H1 (cell line): ENCODE data around the gene GRAMD4. TPM values are rescaled to one million over a fixed set of nuclear protein-coding genes. Genes with fewer than 3 reads are reported as not detected.

Experiments
- CTCF ChIA-PET: fragments of 300-600 bp; sonication (Branson Sonifier 250); formaldehyde crosslinking; loops from one replicate; lab custom pipeline; 2021; ENCODE audit not compliant: partially characterized antibody; lab: Charles Lee
- POLR2A ChIA-PET: fragments of 300-600 bp; sonication (Branson Sonifier 250); formaldehyde crosslinking; loops from one replicate; lab custom pipeline; 2021; ENCODE audit warnings: inconsistent platforms; ENCODE audit not compliant: partially characterized antibody; lab: Charles Lee
- DNase-seq, 2 experiments: peaks; one replicate each; pipeline versions ENCODE4 v3.0.0 to v3.0.0-alpha.2; 2010 to 2022; ENCODE audit warnings: low spot score in 2 of 2, low read depth in 1 of 2, mixed read lengths in 1 of 2
- FAIRE-seq: peaks from 2 replicates; lab custom pipeline; 2011; peaks lifted over from hg19 to GRCh38; lab: Jason Lieb, UNC
- H2AFZ ChIP-seq: 2 replicates; pipeline ENCODE4 v1.8.1; 2012; ENCODE audit warnings: low read length, inconsistent platforms
- H2AK5ac ChIP-seq: 2 replicates; pipeline ENCODE4 v1.6.1; 2013; ENCODE audit warnings: low read depth, low read length
- H2BK120ac ChIP-seq: replicated peaks from 2 replicates; pipeline ENCODE3; 2013; ENCODE audit warnings: low read depth, low read length, inconsistent platforms
- H2BK12ac ChIP-seq: 2 replicates; pipeline ENCODE4 v1.6.1; 2013; ENCODE audit warnings: low read depth, low read length
- H2BK15ac ChIP-seq: 2 replicates; pipeline ENCODE4 v1.6.1; 2013; ENCODE audit warnings: low read length
- H2BK20ac ChIP-seq: 2 replicates; pipeline ENCODE4 v1.6.1; 2013; ENCODE audit warnings: low read length
- H2BK5ac ChIP-seq: 2 replicates; pipeline ENCODE4 v1.6.1; 2013; ENCODE audit warnings: low read depth, low read length
- H3K14ac ChIP-seq: 2 replicates; pipeline ENCODE4 v1.6.1; 2013; ENCODE audit warnings: inconsistent platforms; ENCODE audit not compliant: insufficient read length
- H3K18ac ChIP-seq: 2 replicates; pipeline ENCODE4 v1.6.1; 2013; ENCODE audit warnings: low read length; ENCODE audit errors: extremely low read depth
- H3K23ac ChIP-seq: 2 replicates; pipeline ENCODE4 v1.6.1; 2013; ENCODE audit warnings: inconsistent platforms; ENCODE audit not compliant: insufficient read length
- H3K23me2 ChIP-seq: 2 replicates; pipeline ENCODE4 v1.6.1; 2013; ENCODE audit warnings: low read depth, low read length
- H3K27ac ChIP-seq: 2 replicates; pipeline ENCODE4 v1.6.1; 2011; ENCODE audit warnings: low read depth, low read length, inconsistent platforms
- H3K27me3 ChIP-seq, 4 experiments: replicated peaks in 1 of 4; 1 replicate in 1 of 4; 2 replicates in 3 of 4; pipeline versions ENCODE4 v1.6.1 to v1.8.1; 2011 to 2013; ENCODE audit warnings: low read length in 3 of 4, mild to moderate bottlenecking in 3 of 4, inconsistent platforms in 2 of 4, mixed read lengths in 2 of 4, moderate library complexity in 1 of 4; ENCODE audit not compliant: control insufficient read depth in 3 of 4, insufficient read depth in 3 of 4; ENCODE audit errors: extremely low read depth in 1 of 4
- H3K36me3 ChIP-seq, 4 experiments: 2 replicates each; pipeline versions ENCODE4 v1.6.1 to v1.8.1; 2011 to 2013; ENCODE audit warnings: mild to moderate bottlenecking in 4 of 4, low read length in 3 of 4, moderate library complexity in 2 of 4, control low read depth in 1 of 4, inconsistent platforms in 1 of 4; ENCODE audit not compliant: insufficient read depth in 4 of 4, control insufficient read depth in 2 of 4
- H3K4ac ChIP-seq: replicated peaks from 2 replicates; pipeline ENCODE3; 2013; ENCODE audit warnings: low read length, low read depth, mixed read lengths, inconsistent platforms; ENCODE audit not compliant: insufficient read length
- H3K4me1 ChIP-seq, 4 experiments: replicated peaks in 1 of 4; 1 replicate in 1 of 4; 2 replicates in 3 of 4; pipeline versions ENCODE4 v1.6.1 to v1.8.1; 2011 to 2013; ENCODE audit warnings: low read length in 3 of 4, inconsistent platforms in 2 of 4, mixed read lengths in 1 of 4; ENCODE audit not compliant: insufficient read depth in 4 of 4, control insufficient read depth in 3 of 4
- H3K4me2 ChIP-seq, 2 experiments: 2 replicates each; pipeline versions ENCODE4 v1.6.1 to v1.8.1; 2011 to 2013; ENCODE audit warnings: low read depth in 2 of 2, low read length in 2 of 2, control low read depth in 1 of 2, inconsistent platforms in 1 of 2, mild to moderate bottlenecking in 1 of 2; ENCODE audit not compliant: insufficient read depth in 1 of 2
- H3K4me3 ChIP-seq, 4 experiments: fragments of 200-600, 300-600 bp in 1 of 4; sonication (generic), shearing (Covaris generic), sonication (Bioruptor Twin) in 1 of 4; 2 replicates each; pipeline versions ENCODE4 v1.5.1 to v1.8.1; 2011 to 2016; ENCODE audit warnings: low read length in 4 of 4, low read depth in 3 of 4, control low read depth in 2 of 4, inconsistent platforms in 2 of 4, mild to moderate bottlenecking in 2 of 4, mixed read lengths in 1 of 4, moderate library complexity in 1 of 4; ENCODE audit not compliant: insufficient read depth in 2 of 4; ENCODE audit errors: extremely low read depth in 1 of 4
- H3K56ac ChIP-seq: replicated peaks from 2 replicates; pipeline ENCODE3; 2013; ENCODE audit warnings: low read depth, mild to moderate bottlenecking, mixed read lengths, low read length, inconsistent platforms; ENCODE audit not compliant: insufficient read length
- H3K79me1 ChIP-seq: 2 replicates; pipeline ENCODE4 v1.6.1; 2013; ENCODE audit warnings: low read depth, low read length, control low read depth
- H3K79me2 ChIP-seq, 2 experiments: 2 replicates each; pipeline versions ENCODE4 v1.6.1 to v1.8.1; 2012 to 2013; ENCODE audit warnings: low read length in 2 of 2, mild to moderate bottlenecking in 2 of 2, inconsistent platforms in 1 of 2; ENCODE audit not compliant: insufficient read depth in 2 of 2, control insufficient read depth in 1 of 2
- H3K9ac ChIP-seq, 4 experiments: replicated peaks in 1 of 4; 1 replicate in 1 of 4; 2 replicates in 3 of 4; pipeline versions ENCODE4 v1.6.1 to v1.8.1; 2011 to 2013; ENCODE audit warnings: low read depth in 3 of 4, low read length in 3 of 4, control low read depth in 2 of 4, mild to moderate bottlenecking in 2 of 4, moderate library complexity in 2 of 4, inconsistent platforms in 1 of 4; ENCODE audit errors: extremely low read depth in 1 of 4
- H3K9me3 ChIP-seq, 2 experiments: 2 replicates each; pipeline versions ENCODE4 v1.6.1 to v1.8.1; 2012 to 2013; ENCODE audit warnings: mild to moderate bottlenecking in 2 of 2, moderate library complexity in 2 of 2, control low read depth in 1 of 2, inconsistent platforms in 1 of 2, low read depth in 1 of 2, low read length in 1 of 2, mixed read lengths in 1 of 2; ENCODE audit not compliant: insufficient read depth in 2 of 2
- H4K20me1 ChIP-seq, 2 experiments: replicated peaks in 1 of 2; 2 replicates each; pipeline versions ENCODE3 to v1.8.1; 2011 to 2013; ENCODE audit warnings: inconsistent platforms in 2 of 2, low read length in 2 of 2, mild to moderate bottlenecking in 1 of 2; ENCODE audit not compliant: insufficient read depth in 2 of 2, control insufficient read depth in 1 of 2
- H4K5ac ChIP-seq: 2 replicates; pipeline ENCODE4 v1.6.1; 2013; ENCODE audit warnings: low read length, low read depth, mixed read lengths, inconsistent platforms; ENCODE audit not compliant: insufficient read length
- H4K8ac ChIP-seq: 2 replicates; pipeline ENCODE4 v1.8.0; 2013; ENCODE audit warnings: mild to moderate bottlenecking, moderate library complexity, low read length, inconsistent platforms; ENCODE audit not compliant: insufficient read depth; ENCODE audit errors: extremely low read depth
- H4K91ac ChIP-seq: replicated peaks from 2 replicates; pipeline ENCODE3; 2013; ENCODE audit warnings: low read length, mixed read lengths, inconsistent platforms; ENCODE audit not compliant: insufficient read length
- CREB1 ChIP-seq: IDR thresholded peaks from 2 replicates; pipeline ENCODE4 v1.6.1; 2012; ENCODE audit warnings: inconsistent platforms
- WGBS, 2 experiments: shearing (Covaris generic) in 1 of 2; methylation state at CpG; one replicate each; pipeline versions ENCODE4 v1.1.6 to v1.1.7; 2013 to 2015; ENCODE audit warnings: low lambda C conversion rate in 2 of 2, mixed read lengths in 2 of 2, inconsistent platforms in 1 of 2, low coverage in 1 of 2, missing lambda C conversion rate in 1 of 2; ENCODE audit not compliant: insufficient replicate concordance in 2 of 2, insufficient coverage in 1 of 2, insufficient read length in 1 of 2; ENCODE audit errors: extremely low coverage in 1 of 2, missing lambda C conversion rate in 1 of 2; 5-methylcytosine and 5-hydroxymethylcytosine counted together
- polyA plus RNA-seq, 7 experiments: library from polyadenylated mRNA; depleted of rRNA in 3 of 7; stranded (reverse) in 5 of 7; unstranded in 2 of 7; fragments of >200 nt in 5 of 7; fragments of 200-250 nt in 2 of 7; gene quantifications; 1 replicate in 5 of 7; 2 replicates in 1 of 7; 4 replicates in 1 of 7; pipeline versions ENCODE4 v1.2.1 to v1.2.3, GENCODE V29; 2011 to 2013; ENCODE audit warnings: missing spikeins in 2 of 7, mixed read lengths in 2 of 7
- total RNA-seq: library from RNA; stranded (reverse); fragmentation: NEBNext Ultra II Directional; extraction: Animal tissue kit (Norgen Biotek cat#: 25700); gene quantifications from 2 replicates; pipeline ENCODE4 v1.2.1, GENCODE V29; 2021

Gene GRAMD4
- total and polyA plus RNA-seq, 2 of the 8 experiments (the other 6 are each of a cell fraction or from before 2014, with no cell fraction given) = 7.9 to 25.6 TPM

DNA sequence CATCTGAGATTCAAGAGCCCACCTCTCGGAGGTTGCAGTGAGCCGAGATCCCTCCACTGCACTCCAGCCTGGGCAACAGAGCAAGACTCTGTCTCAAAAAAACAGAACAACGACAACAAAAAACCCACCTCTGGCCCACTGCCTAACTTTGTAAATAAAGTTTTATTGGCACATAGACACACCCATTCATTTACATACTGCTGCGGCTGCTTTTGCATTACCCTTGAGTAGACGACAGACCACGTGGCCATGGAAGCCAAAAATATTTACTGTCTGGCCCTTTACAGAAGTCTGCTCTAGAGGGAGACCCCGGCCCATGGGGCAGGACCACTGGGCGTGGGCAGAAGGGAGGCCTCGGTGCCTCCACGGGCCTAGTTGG lies 47.0 kb downstream of the GRAMD4 start:
- WGBS, 2 experiments = 96% methylated on average over 10 of the region's 10 CpGs; no CpG with 5 or more reads in 1 of the 2 experiments
- no peak for FAIRE-seq
- Histone ChIP-seq H4K91ac (no peak overlapping the region), H3K56ac (no peak overlapping the region), H3K4me3 (no peak overlapping the region), H4K20me1 (peaks cover 0 to 4% of the 10 kb centered on the region in 2 experiments), H3K27me3 (no peaks in the 10 kb centered on the region), H4K8ac (peak overlapping the region; percentile 51; the same call in 1 of the 2 replicates), H2BK5ac (no peak overlapping the region; the same call in 1 of the 2 replicates), H3K27ac (no peak overlapping the region), H2BK20ac (no peak overlapping the region), H3K14ac (no peak overlapping the region), H3K18ac (no peak overlapping the region), H3K9ac (no peak overlapping the region), H3K4me2 (no peak overlapping the region), H2BK12ac (no peak overlapping the region), H3K79me2 (no peaks in the 10 kb centered on the region), H2AFZ (no peak overlapping the region), H3K9me3 (no peaks in the 10 kb centered on the region), H3K4ac (no peak overlapping the region), H2BK120ac (no peak overlapping the region), H3K4me1 (no peaks in the 10 kb centered on the region; a peak in 1 of 7 replicates), H3K23ac (no peak overlapping the region), H3K79me1 (no peaks in the 10 kb centered on the region), H2AK5ac (no peak overlapping the region), H3K36me3 (no peaks in the 10 kb centered on the region), H2BK15ac (no peak overlapping the region), H4K5ac (no peak overlapping the region), H3K23me2 (no peaks in the 10 kb centered on the region)
- CTCF ChIA-PET = no interaction called here
- TF ChIP-seq CREB1 = no peak
- POLR2A ChIA-PET = no interaction called here
- no peak for DNase-seq
